HG03521 (cell line): Measurements from ENCODE around the gene MAZ.

Source experiments
- ATAC-seq: cut with Tn5 transposase; IDR thresholded peaks from one replicate; pipeline ENCODE4 v1.9.1; 2021; ENCODE audit warnings: mild to moderate bottlenecking, moderate library complexity; ENCODE audit not compliant: unreplicated experiment

The MAZ gene

GRCh38 chr16:29850998-29851397 lies 44.7 kb downstream of the MAZ start:
- ATAC-seq, result no peak

DNA sequence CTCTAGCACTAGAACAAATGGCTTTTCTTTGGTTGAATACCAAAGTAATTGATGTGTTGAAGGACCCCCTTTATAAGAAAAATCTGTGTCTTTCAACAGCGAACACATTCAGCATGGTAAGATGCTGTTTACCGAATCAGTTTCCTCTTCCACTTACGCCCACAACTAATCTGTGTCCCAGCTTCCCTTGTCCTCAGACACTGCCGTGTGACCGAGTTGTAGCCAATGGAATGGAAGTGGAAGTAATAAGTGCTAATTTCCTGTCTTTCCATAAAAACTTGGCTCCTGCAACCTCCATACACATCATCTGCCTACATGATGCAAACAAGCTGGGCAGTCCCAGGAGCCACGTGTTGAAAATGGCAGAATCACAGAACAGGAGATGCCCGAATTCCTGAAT lies 46.3 kb downstream of the MAZ start:
- ATAC-seq, result no peak

DNA sequence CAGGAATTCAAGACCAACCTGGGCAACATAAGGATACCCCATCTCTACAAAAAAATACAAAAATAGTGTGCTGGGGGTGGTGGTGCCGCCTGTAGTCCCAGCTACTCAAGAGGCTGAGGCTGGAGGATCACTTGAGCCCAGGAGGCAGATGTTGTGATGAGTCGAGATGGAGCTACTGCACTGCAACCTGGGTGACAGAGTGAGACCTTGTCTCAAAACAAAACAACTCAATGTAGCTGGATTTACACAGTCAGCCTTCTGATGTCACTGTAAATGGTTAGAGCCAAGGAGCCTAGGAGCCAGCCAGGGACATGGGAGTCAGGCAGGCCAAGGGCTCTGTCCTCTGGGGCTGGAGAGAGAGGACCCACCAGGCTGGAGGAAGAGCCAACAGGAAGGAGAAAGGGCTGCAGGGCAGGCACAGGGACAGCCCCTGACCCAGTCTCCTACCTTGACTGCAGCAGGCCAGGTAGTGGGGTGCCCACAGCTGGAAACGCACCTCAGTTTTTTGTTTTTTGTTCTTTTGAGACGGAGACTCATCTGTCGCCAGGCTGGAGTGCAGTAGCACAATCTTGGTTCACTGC lies 48.3 kb downstream of the MAZ start:
- ATAC-seq, result no peak

- ATAC-seq, result no peak
Observed at GRCh38 chr16:29857133-29857760, 50.9 kb downstream of the MAZ start.

GRCh38 chr16:29858149-29858849 lies 52.0 kb downstream of the MAZ start:
- no peak for ATAC-seq

DNA sequence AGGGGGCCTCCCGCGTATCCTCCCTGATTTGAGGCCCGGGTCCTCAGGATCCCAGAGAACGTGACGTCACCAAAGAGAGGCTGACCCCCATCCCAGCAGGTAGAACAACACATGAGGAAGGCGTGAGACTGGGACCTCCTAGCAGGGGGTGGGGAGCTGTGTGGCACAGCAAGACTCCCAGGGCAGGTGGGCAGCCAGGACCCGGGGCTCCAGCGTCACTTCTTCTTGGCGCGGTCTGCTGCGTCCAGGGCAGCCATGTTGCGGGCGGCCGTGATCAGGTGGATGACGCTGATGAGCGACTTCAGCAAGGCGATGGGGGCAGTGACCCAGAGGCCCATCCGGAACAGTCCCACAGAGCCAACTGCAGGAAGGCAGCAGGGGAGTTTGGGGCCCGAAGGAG lies 52.6 kb downstream of the MAZ start:
- no peak for ATAC-seq

- no peak for ATAC-seq
Observed at GRCh38 chr16:29860218-29860617, 53.9 kb downstream of the MAZ start.
